ENCODE measurements around the gene SLC10A3. TPM values are rescaled to one million over a fixed set of nuclear protein-coding genes. Genes with fewer than 3 reads are reported as not detected.

The SLC10A3 gene
- total RNA-seq, 1 experiment from 2014 or later: 54.9 TPM

DNA sequence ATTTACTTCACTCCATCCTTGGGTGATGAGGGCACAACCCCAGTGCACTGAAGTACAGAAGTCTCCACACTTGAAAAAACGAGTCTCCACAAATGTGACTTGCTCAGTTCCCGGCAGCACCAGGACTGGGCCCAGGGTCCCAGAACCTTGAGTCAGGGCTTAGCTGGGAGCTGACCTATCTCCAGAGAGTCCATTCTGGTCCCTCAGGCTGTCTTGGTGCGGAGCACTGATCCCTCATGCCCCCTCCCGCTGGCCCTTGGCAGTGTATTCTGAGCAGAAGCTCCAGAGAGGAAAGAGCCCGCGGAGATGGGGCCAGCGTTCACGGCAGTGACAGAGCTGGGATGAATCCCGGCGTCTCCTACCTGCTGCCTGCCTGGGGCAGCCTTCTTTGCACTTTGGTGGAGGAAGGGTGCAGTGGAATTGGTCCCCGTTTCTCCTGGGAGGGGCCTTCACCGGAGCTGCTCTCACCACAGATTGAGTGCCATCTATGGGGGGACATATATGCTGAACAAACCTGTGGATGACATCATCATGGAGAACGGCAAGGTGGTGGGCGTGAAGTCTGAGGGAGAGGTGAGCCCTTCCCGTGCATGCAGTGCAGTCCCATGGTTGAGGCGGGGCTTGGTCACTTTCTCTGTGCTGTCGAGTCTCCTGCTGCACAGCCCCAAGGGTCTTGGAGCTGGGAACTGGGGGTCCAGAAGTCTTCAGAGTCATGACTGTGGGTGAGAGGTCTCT is 49.6 kb downstream of the SLC10A3 start:
- no peaks in the 10 kb centered on the region for H3K27me3 ChIP-seq (ENCODE audit: insufficient read depth, low read depth)
- intact Hi-C loops (cut with micrococcal nuclease; ENCODE audit: unreplicated experiment): loop anchor here (5.0 kb wide), 1 partner anchor 43 kb away; the partner anchor contains the start of gene RPL10
- no peaks in the 10 kb centered on the region for H3K36me3 ChIP-seq (ENCODE audit: low read depth)
- no peak overlapping the region for H3K27ac ChIP-seq
- no peaks in the 10 kb centered on the region for H3K9me3 ChIP-seq (ENCODE audit: insufficient read depth, low read depth)
- no peaks in the 10 kb centered on the region for H3K9me2 ChIP-seq (ENCODE audit: insufficient read depth)
- no TSS peak for BruUV-seq (replicated peaks)
- CTCF ChIA-PET: no interaction called here
- peaks cover 13% of the 10 kb centered on the region; the same call in 1 of the 2 replicates for H3F3A ChIP-seq (ENCODE audit: insufficient read depth, low read depth)
- DNase-seq: no peak
- no peak overlapping the region for H3K4me2 ChIP-seq
- H4K20me1 ChIP-seq (ENCODE audit: insufficient read depth): no peaks in the 10 kb centered on the region
- peaks cover 7% of the 10 kb centered on the region; the same call in 1 of the 2 replicates for H3K4me1 ChIP-seq (replicated peaks; ENCODE audit: insufficient read depth)
- peaks cover 25% of the 10 kb centered on the region for H3K79me2 ChIP-seq (ENCODE audit: low read depth)
- no peak overlapping the region for H2AFZ ChIP-seq
- H3K4me3 ChIP-seq: no peak overlapping the region
- TF ChIP-seq, protein P1, sequence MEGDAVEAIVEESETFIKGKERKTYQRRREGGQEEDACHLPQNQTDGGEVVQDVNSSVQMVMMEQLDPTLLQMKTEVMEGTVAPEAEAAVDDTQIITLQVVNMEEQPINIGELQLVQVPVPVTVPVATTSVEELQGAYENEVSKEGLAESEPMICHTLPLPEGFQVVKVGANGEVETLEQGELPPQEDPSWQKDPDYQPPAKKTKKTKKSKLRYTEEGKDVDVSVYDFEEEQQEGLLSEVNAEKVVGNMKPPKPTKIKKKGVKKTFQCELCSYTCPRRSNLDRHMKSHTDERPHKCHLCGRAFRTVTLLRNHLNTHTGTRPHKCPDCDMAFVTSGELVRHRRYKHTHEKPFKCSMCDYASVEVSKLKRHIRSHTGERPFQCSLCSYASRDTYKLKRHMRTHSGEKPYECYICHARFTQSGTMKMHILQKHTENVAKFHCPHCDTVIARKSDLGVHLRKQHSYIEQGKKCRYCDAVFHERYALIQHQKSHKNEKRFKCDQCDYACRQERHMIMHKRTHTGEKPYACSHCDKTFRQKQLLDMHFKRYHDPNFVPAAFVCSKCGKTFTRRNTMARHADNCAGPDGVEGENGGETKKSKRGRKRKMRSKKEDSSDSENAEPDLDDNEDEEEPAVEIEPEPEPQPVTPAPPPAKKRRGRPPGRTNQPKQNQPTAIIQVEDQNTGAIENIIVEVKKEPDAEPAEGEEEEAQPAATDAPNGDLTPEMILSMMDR (conservative IDR thresholded peaks at IDR 0.05): no peak
- TF ChIP-seq EZH2 (IDR thresholded peaks at IDR 0.05; ENCODE audit: low read depth): no peak
- POLR2A ChIA-PET (ENCODE audit: unreplicated experiment): interaction anchor here (0.6 to 0.7 kb wide), 2 partner anchors 66 to 622 kb away, joined by 4 read pairs; partner anchors contain the start of gene FLNA

DNA sequence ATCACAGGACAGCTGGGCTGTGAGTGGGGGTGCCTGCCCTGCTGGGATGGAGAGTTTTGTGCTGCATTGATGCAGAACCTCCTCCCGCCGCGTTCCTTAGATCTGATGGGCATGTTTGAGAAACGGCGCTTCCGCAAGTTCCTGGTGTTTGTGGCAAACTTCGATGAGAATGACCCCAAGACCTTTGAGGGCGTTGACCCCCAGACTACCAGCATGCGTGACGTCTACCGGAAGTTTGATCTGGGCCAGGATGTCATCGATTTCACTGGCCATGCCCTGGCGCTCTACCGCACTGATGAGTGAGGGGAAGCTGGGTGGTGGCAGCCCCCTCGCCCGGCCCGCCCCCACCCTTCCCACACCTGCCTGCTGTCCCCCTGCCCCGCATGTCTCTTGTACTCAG is 50.6 kb downstream of the SLC10A3 start:
- no peak overlapping the region for H2AFZ ChIP-seq
- intact Hi-C loops (cut with micrococcal nuclease; ENCODE audit: unreplicated experiment): loop anchor here (5.0 kb wide), 1 partner anchor 43 kb away; the partner anchor contains the start of gene RPL10
- no peak overlapping the region for H3K4me3 ChIP-seq
- H3F3A ChIP-seq (ENCODE audit: insufficient read depth, low read depth): peaks cover 13% of the 10 kb centered on the region; the same call in 1 of the 2 replicates
- H3K9me3 ChIP-seq (ENCODE audit: insufficient read depth, low read depth): no peaks in the 10 kb centered on the region
- TF ChIP-seq, protein P1 (conservative IDR thresholded peaks at IDR 0.05): no peak
- no peak for TF ChIP-seq EZH2 (IDR thresholded peaks at IDR 0.05; ENCODE audit: low read depth)
- no peak for DNase-seq
- no peaks in the 10 kb centered on the region for H3K36me3 ChIP-seq (ENCODE audit: low read depth)
- peaks cover 20% of the 10 kb centered on the region for H3K79me2 ChIP-seq (ENCODE audit: low read depth)
- H4K20me1 ChIP-seq (ENCODE audit: insufficient read depth): no peaks in the 10 kb centered on the region
- H3K9me2 ChIP-seq (ENCODE audit: insufficient read depth): no peaks in the 10 kb centered on the region
- peaks cover 7% of the 10 kb centered on the region; the same call in 1 of the 2 replicates for H3K4me1 ChIP-seq (replicated peaks; ENCODE audit: insufficient read depth)
- no TSS peak for BruUV-seq (replicated peaks)
- ChIA-PET CTCF (no interaction called here), POLR2A (ENCODE audit: unreplicated experiment) (no interaction called here)
- H3K27me3 ChIP-seq (ENCODE audit: insufficient read depth, low read depth): no peaks in the 10 kb centered on the region
- H3K4me2 ChIP-seq: no peak overlapping the region
- H3K27ac ChIP-seq: no peak overlapping the region

DNA sequence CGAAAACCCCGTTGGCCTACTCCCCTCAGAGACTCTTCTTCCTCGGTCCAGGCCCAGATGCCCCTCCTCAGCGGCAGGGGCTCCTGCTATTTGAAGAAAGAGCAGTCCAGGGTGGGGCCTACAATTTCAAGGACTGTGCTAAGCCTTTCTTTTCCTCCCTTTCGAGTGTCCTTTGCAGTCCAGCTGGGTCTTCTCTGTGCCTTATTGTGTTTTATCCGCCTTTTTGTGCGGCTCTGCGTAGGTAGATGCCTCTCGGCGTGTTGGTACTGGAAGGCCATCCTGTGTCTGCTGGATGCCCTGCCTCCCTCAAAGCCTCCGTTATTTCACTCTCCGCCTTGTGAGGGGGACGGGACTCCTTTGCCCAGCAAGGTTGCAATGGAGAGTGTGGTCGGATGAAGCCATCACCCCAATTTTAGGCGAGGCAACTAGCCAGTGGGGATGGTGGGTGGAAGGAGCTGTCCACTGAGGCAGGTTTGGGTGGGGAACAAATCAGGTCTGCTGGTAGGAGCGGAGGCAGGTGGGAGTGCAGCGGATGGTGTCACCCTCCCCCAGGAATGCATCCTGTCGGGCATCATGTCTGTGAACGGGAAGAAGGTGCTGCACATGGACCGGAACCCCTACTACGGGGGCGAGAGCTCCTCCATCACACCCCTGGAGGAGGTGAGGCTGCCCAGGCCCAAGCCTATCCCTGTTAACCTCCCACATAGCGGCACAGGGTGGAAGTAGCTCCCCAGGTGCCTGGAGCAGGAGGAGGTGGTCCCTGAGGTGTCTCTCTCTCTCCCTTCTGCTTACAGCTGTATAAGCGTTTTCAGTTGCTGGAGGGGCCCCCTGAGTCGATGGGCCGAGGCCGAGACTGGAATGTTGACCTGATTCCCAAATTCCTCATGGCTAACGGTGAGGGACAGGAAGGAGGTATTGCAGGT is 52.2 kb downstream of the SLC10A3 start:
- Histone ChIP-seq H2AFZ (no peak overlapping the region), H3K36me3 (ENCODE audit: low read depth) (no peaks in the 10 kb centered on the region), H3K4me2 (peak overlapping the region; percentile 86), H3K27ac (no peak overlapping the region), H3K27me3 (ENCODE audit: insufficient read depth, low read depth) (no peaks in the 10 kb centered on the region), H4K20me1 (ENCODE audit: insufficient read depth) (no peaks in the 10 kb centered on the region), H3F3A (ENCODE audit: insufficient read depth, low read depth) (peaks cover 8% of the 10 kb centered on the region; the same call in 1 of the 2 replicates), H3K4me1 (replicated peaks; ENCODE audit: insufficient read depth) (peaks cover 7% of the 10 kb centered on the region; the same call in 1 of the 2 replicates), H3K4me3 (peak overlapping the region; percentile 56; the same call in 1 of the 2 replicates), H3K9me2 (ENCODE audit: insufficient read depth) (no peaks in the 10 kb centered on the region), H3K9me3 (ENCODE audit: insufficient read depth, low read depth) (no peaks in the 10 kb centered on the region), H3K79me2 (ENCODE audit: low read depth) (peaks cover 15% of the 10 kb centered on the region)
- intact Hi-C loops (cut with micrococcal nuclease; ENCODE audit: unreplicated experiment): no loop called here
- no peak for DNase-seq
- POLR2A ChIA-PET (ENCODE audit: unreplicated experiment): no interaction called here
- TSS peak; percentile 41 for BruUV-seq (replicated peaks)
- CTCF ChIA-PET: no interaction called here
- no peak for TF ChIP-seq EZH2 (IDR thresholded peaks at IDR 0.05; ENCODE audit: low read depth)
- TF ChIP-seq, protein P1 (conservative IDR thresholded peaks at IDR 0.05): no peak
